K562 (cell line): ENCODE data around the gene ECHDC1. TPM values are rescaled to one million over a fixed set of nuclear protein-coding genes. Genes with fewer than 3 reads are reported as not detected.

ENCODE experiments used
- KDM5B ChIP-seq: fragments of 200-600 bp; sonication (generic); IDR thresholded peaks from 2 replicates; pipeline ENCODE4 v1.6.1; 2012; ENCODE audit warnings: low read depth, mild to moderate bottlenecking, moderate library complexity, low read length, control low read depth, inconsistent platforms; ENCODE audit not compliant: insufficient replicate concordance
- NFE2 ChIP-seq: IDR thresholded peaks from 2 replicates; pipeline ENCODE4 v1.6.1; 2014; ENCODE audit warnings: antibody characterized with exemption, low read depth
- PCBP2 ChIP-seq: fragments of 200-400 bp; formaldehyde crosslinking; IDR thresholded peaks from 2 replicates; pipeline ENCODE4 v1.6.1; 2018; ENCODE audit warnings: low read length, low read depth, mild to moderate bottlenecking, moderate library complexity; ENCODE audit not compliant: poor library complexity, severe bottlenecking
- POLR2B ChIP-seq: fragments of 450-650 bp; IDR thresholded peaks from 2 replicates; pipeline ENCODE4 v1.6.1; 2018; ENCODE audit warnings: low read depth; ENCODE audit not compliant: partially characterized antibody
- RBM34 ChIP-seq: fragments of 200-400 bp; formaldehyde crosslinking; IDR thresholded peaks from 2 replicates; pipeline ENCODE4 v1.6.1; 2018; ENCODE audit warnings: low read length, borderline replicate concordance; ENCODE audit not compliant: insufficient read depth
- RFX1 ChIP-seq: fragments of 450-650 bp; IDR thresholded peaks from 2 replicates; pipeline ENCODE4 v1.6.1; 2016; ENCODE audit warnings: mild to moderate bottlenecking, moderate library complexity
- RFX7 ChIP-seq: fragments of 250-450 bp; sonication (Bioruptor Pico); IDR thresholded peaks from 2 replicates; pipeline ENCODE4 v1.5.1; 2021; ENCODE audit warnings: mild to moderate bottlenecking
- SAP30 ChIP-seq: fragments of 200-600 bp; sonication (generic); IDR thresholded peaks from 2 replicates; pipeline ENCODE4 v1.6.1; 2012; ENCODE audit warnings: borderline replicate concordance, low read depth, mild to moderate bottlenecking, moderate library complexity, low read length, control low read depth, inconsistent platforms; ENCODE audit not compliant: insufficient read depth, poor library complexity, severe bottlenecking
- SIX5 ChIP-seq, 2 experiments: IDR thresholded peaks; 2 replicates each; pipeline ENCODE4 v1.6.1; 2011; ENCODE audit warnings: low read length in 2 of 2, borderline replicate concordance in 1 of 2, low read depth in 1 of 2, mild to moderate bottlenecking in 1 of 2, moderate library complexity in 1 of 2; ENCODE audit not compliant: insufficient read depth in 1 of 2
- SRSF7 ChIP-seq: fragments of 200-400 bp; formaldehyde crosslinking; optimal IDR thresholded peaks from 2 replicates; pipeline ENCODE3; 2017; ENCODE audit warnings: mild to moderate bottlenecking, low read depth, low read length
- TEAD1 ChIP-seq, 2 experiments: fragments of 450-650 bp in 1 of 2; sonication (generic) in 1 of 2; formaldehyde crosslinking; IDR thresholded peaks; 2 replicates each; pipeline versions ENCODE4 v1.4.0 to v1.8.0; 2020 to 2022; ENCODE audit warnings: mild to moderate bottlenecking in 2 of 2, missing genetic modification reagents in 1 of 2
- ZNF274 ChIP-seq: IDR thresholded peaks from 2 replicates; pipeline ENCODE4 v1.6.1; 2011; ENCODE audit warnings: low read depth, mild to moderate bottlenecking, low read length, moderate library complexity, borderline replicate concordance
- ZNF347 ChIP-seq: fragments of 450-650 bp; formaldehyde crosslinking; IDR thresholded peaks from 2 replicates; pipeline ENCODE4 v1.4.0; 2020; ENCODE audit warnings: low read depth, mild to moderate bottlenecking, moderate library complexity
- ZNF354B ChIP-seq: fragments of 250-450 bp; sonication (Bioruptor Pico); IDR thresholded peaks from 2 replicates; pipeline ENCODE4 v1.4.0; 2020
- ZNF778 ChIP-seq: fragments of 450-650 bp; formaldehyde crosslinking; IDR thresholded peaks from 2 replicates; pipeline ENCODE4 v1.4.0; 2020; ENCODE audit warnings: mild to moderate bottlenecking, moderate library complexity
- polyA plus RNA-seq, 8 experiments: library from polyadenylated mRNA; depleted of rRNA in 4 of 8; stranded (reverse) in 5 of 8; unstranded in 3 of 8; fragments of >200 nt; fragmentation: Nextera tagmentation in 2 of 8; fragmentation: Illumina TruSeq in 1 of 8; extraction: Ambion mirVana in 2 of 8; extraction: Trizol in 1 of 8; gene quantifications; 2 replicates each; pipeline versions ENCODE4 v1.2.1 to v1.2.3, GENCODE V29; 2011 to 2014; ENCODE audit warnings: inconsistent platforms in 1 of 8, missing spikeins in 1 of 8
- total RNA-seq, 7 experiments: library from RNA; depleted of rRNA in 6 of 7; stranded (reverse); fragments of >200 nt in 6 of 7; fragmentation: Illumina TruSeq in 2 of 7; extraction: Trizol in 2 of 7; gene quantifications; 2 replicates each; pipeline versions ENCODE4 v1.2.1 to v1.2.3, GENCODE V29; 2011 to 2021; ENCODE audit warnings: low replicate concordance in 1 of 7
- TF ChIP-seq, protein P1 (sequence below): sonication (generic); formaldehyde crosslinking; IDR thresholded peaks from 2 replicates; pipeline ENCODE4 v1.8.0; 2022; ENCODE audit warnings: mild to moderate bottlenecking, missing genetic modification reagents
- TF ChIP-seq, protein P2 (sequence below), 2 experiments: IDR thresholded peaks; 2 replicates each; pipeline ENCODE4 v1.6.1; 2012; ENCODE audit warnings: improper control_type of control experiment in 2 of 2, low read depth in 2 of 2, low read length in 2 of 2, borderline replicate concordance in 1 of 2
- TF ChIP-seq, protein P3 (sequence below): fragments of 450-650 bp; IDR thresholded peaks from 2 replicates; pipeline ENCODE4 v1.6.1; 2016; ENCODE audit warnings: borderline replicate concordance
- TF ChIP-seq, protein P4 (sequence below): sonication (generic); formaldehyde crosslinking; IDR thresholded peaks from 2 replicates; pipeline ENCODE4 v1.8.1; 2023; ENCODE audit warnings: mild to moderate bottlenecking, missing genetic modification reagents

ECHDC1 gene
- total and polyA plus RNA-seq, 9 of the 15 experiments (the other 6 are each of a cell fraction or from before 2014, with no cell fraction given), result 58.0 to 105 (median 78.6) TPM

DNA sequence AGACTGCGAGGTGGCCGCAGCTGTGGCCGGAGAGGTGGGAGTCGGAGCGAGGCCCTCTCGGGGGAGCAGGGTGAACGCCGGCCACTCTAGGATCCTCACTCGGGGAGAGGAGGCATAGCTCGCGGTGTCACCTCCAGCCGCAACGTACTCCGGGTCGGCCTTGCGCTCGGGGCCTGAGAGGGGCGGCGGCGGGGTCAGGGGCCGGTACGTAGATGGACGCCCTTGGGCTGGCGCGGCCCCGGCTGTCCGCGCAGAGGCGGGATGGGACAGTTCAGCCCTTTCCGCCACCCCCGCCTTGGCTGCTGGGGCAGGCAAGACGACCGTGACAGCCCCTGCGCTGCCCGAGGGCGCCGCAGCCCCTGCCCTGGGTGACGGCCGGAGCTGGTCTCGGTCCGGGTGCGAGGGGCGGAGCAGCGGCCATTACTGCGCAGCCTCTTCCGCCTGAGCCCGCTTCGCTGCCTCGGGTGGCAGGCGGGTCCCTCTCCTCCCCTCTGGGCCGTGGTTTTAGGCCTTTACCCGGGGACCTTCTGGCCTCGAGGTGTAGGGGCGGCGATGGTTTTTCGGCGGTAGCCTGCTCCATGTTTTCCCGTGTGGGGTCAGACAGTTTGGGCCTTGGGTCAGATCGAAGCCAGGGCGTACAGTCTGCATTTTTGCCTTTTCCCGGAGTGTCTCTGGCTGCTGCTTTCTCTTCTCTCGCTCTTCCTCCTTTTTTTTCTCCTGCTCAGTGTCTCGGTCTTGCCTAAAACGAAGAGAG lies 76.3 kb downstream of the ECHDC1 start (continued):
- TF ChIP-seq RBM34 (no peak), ZNF347 (CRISPR knock-in tag) (no peak), ZNF354B (no peak), PCBP2 (no peak), SRSF7 (no peak), SAP30 (peak; percentile 31), ZNF274 (no peak), NFE2 (no peak), KDM5B (peak; percentile 92), TEAD1 (CRISPR knock-in tag; IDR thresholded peaks at IDR 0.05) (no peak; a peak in 1 of 4 replicates), RFX1 (no peak), SIX5 (IDR thresholded peaks at IDR 0.05; ENCODE audit: borderline replicate concordance in 1 of 2, insufficient read depth in 1 of 2, low read depth in 1 of 2, low read length in 2 of 2) (no peak), ZNF778 (CRISPR knock-in tag) (no peak), RFX7 (CRISPR knock-in tag) (no peak), POLR2B (peak; percentile 68)
- TF ChIP-seq, protein P1, sequence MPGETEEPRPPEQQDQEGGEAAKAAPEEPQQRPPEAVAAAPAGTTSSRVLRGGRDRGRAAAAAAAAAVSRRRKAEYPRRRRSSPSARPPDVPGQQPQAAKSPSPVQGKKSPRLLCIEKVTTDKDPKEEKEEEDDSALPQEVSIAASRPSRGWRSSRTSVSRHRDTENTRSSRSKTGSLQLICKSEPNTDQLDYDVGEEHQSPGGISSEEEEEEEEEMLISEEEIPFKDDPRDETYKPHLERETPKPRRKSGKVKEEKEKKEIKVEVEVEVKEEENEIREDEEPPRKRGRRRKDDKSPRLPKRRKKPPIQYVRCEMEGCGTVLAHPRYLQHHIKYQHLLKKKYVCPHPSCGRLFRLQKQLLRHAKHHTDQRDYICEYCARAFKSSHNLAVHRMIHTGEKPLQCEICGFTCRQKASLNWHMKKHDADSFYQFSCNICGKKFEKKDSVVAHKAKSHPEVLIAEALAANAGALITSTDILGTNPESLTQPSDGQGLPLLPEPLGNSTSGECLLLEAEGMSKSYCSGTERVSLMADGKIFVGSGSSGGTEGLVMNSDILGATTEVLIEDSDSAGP (CRISPR knock-in tag), result no peak
- TF ChIP-seq, protein P2, sequence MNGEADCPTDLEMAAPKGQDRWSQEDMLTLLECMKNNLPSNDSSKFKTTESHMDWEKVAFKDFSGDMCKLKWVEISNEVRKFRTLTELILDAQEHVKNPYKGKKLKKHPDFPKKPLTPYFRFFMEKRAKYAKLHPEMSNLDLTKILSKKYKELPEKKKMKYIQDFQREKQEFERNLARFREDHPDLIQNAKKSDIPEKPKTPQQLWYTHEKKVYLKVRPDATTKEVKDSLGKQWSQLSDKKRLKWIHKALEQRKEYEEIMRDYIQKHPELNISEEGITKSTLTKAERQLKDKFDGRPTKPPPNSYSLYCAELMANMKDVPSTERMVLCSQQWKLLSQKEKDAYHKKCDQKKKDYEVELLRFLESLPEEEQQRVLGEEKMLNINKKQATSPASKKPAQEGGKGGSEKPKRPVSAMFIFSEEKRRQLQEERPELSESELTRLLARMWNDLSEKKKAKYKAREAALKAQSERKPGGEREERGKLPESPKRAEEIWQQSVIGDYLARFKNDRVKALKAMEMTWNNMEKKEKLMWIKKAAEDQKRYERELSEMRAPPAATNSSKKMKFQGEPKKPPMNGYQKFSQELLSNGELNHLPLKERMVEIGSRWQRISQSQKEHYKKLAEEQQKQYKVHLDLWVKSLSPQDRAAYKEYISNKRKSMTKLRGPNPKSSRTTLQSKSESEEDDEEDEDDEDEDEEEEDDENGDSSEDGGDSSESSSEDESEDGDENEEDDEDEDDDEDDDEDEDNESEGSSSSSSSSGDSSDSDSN (IDR thresholded peaks at IDR 0.05; ENCODE audit: borderline replicate concordance in 1 of 2, low read depth in 2 of 2, low read length in 2 of 2), result peak in 1 of 2 experiments; percentile 79; a peak in 2 of 4 replicates
- TF ChIP-seq, protein P3, sequence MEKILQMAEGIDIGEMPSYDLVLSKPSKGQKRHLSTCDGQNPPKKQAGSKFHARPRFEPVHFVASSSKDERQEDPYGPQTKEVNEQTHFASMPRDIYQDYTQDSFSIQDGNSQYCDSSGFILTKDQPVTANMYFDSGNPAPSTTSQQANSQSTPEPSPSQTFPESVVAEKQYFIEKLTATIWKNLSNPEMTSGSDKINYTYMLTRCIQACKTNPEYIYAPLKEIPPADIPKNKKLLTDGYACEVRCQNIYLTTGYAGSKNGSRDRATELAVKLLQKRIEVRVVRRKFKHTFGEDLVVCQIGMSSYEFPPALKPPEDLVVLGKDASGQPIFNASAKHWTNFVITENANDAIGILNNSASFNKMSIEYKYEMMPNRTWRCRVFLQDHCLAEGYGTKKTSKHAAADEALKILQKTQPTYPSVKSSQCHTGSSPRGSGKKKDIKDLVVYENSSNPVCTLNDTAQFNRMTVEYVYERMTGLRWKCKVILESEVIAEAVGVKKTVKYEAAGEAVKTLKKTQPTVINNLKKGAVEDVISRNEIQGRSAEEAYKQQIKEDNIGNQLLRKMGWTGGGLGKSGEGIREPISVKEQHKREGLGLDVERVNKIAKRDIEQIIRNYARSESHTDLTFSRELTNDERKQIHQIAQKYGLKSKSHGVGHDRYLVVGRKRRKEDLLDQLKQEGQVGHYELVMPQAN, result 0 out of 2 replicates have a peak, but pooled peaks have one; percentile 19
- TF ChIP-seq, protein P4, sequence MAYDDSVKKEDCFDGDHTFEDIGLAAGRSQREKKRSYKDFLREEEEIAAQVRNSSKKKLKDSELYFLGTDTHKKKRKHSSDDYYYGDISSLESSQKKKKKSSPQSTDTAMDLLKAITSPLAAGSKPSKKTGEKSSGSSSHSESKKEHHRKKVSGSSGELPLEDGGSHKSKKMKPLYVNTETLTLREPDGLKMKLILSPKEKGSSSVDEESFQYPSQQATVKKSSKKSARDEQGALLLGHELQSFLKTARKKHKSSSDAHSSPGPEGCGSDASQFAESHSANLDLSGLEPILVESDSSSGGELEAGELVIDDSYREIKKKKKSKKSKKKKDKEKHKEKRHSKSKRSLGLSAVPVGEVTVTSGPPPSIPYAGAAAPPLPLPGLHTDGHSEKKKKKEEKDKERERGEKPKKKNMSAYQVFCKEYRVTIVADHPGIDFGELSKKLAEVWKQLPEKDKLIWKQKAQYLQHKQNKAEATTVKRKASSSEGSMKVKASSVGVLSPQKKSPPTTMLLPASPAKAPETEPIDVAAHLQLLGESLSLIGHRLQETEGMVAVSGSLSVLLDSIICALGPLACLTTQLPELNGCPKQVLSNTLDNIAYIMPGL (CRISPR knock-in tag), result no peak
